Tibial nerve (tissue), 4 donors: Measurements from ENCODE around the gene SEC24B. TPM values are rescaled to one million over a fixed set of nuclear protein-coding genes. Genes with fewer than 3 reads are reported as not detected.

Source experiments
- DNase-seq, 2 donors: peaks; one replicate each; pipeline ENCODE4 v3.0.0-alpha.2; 2019; ENCODE audit warnings: low spot score in 2 of 2
- H3K27ac ChIP-seq, 4 donors: fragments of 200-600 bp; sonication (generic) in 3 of 4; one replicate each; pipeline ENCODE4 v1.5.1; 2017 to 2019; ENCODE audit warnings: mild to moderate bottlenecking in 1 of 4
- H3K27me3 ChIP-seq, 2 donors: fragments of 200-600 bp; sonication (generic) in 1 of 2; one replicate each; pipeline versions ENCODE4 v1.5.1 to v1.6.0; 2017 to 2019
- H3K36me3 ChIP-seq, 3 donors: fragments of 200-600 bp; sonication (generic); one replicate each; pipeline ENCODE4 v1.5.1; 2018 to 2019
- H3K4me1 ChIP-seq, 4 donors: fragments of 200-600 bp; sonication (generic) in 3 of 4; one replicate each; pipeline ENCODE4 v1.5.1; 2017 to 2019
- H3K4me3 ChIP-seq, 4 donors: fragments of 200-600 bp; sonication (generic) in 3 of 4; one replicate each; pipeline ENCODE4 v1.5.1; 2017 to 2019; ENCODE audit warnings: mild to moderate bottlenecking in 1 of 4, moderate library complexity in 1 of 4
- H3K9me3 ChIP-seq, 4 donors: fragments of 200-600 bp; sonication (generic) in 3 of 4; one replicate each; pipeline ENCODE4 v1.5.1; 2017 to 2019
- CTCF ChIP-seq, 5 experiments: fragments of 200-600 bp in 3 of 5; fragments of 450-650 bp in 2 of 5; sonication (generic) in 3 of 5; IDR thresholded peaks; one replicate each; pipeline ENCODE4 v1.5.1; 2016 to 2019; ENCODE audit warnings: antibody characterized with exemption in 5 of 5, mild to moderate bottlenecking in 3 of 5, moderate library complexity in 2 of 5
- EP300 ChIP-seq, 2 donors: sonication (generic); formaldehyde crosslinking; IDR thresholded peaks; one replicate each; pipeline ENCODE4 v1.6.1; 2017; ENCODE audit warnings: antibody characterized with exemption in 2 of 2, mild to moderate bottlenecking in 1 of 2
- POLR2A ChIP-seq, 2 donors: fragments of 450-650 bp; IDR thresholded peaks; one replicate each; pipeline ENCODE4 v1.6.1; 2017; ENCODE audit warnings: antibody characterized with exemption in 2 of 2, mild to moderate bottlenecking in 2 of 2, moderate library complexity in 2 of 2
- WGBS, 2 donors: methylation state at CpG; one replicate each; pipeline ENCODE4 v1.1.5; 2018; 5-methylcytosine and 5-hydroxymethylcytosine counted together
- total RNA-seq, 4 donors: library from RNA; depleted of rRNA; stranded (reverse); fragments of >200 nt; gene quantifications; one replicate each; pipeline ENCODE4 v1.1.0, GENCODE V29; 2016

The SEC24B gene
- total RNA-seq, 4 donors from 2014 or later = 31.8 to 37.5 (median 35.4) TPM

GRCh38 chr4:109395694-109396093 lies 37.9 kb upstream of the SEC24B start:
- TF ChIP-seq EP300 (IDR thresholded peaks at IDR 0.05) = no peak
- no peak for TF ChIP-seq POLR2A (IDR thresholded peaks at IDR 0.05)
- no peak for TF ChIP-seq CTCF (IDR thresholded peaks at IDR 0.05)
- H3K4me3 ChIP-seq = no peak overlapping the region
- 73 to 79% methylated on average over 10 of the region's 10 CpGs for WGBS, 2 donors
- no peak for DNase-seq
- no peaks in the 10 kb centered on the region for H3K27me3 ChIP-seq
- H3K9me3 ChIP-seq = no peaks in the 10 kb centered on the region
- no peaks in the 10 kb centered on the region for H3K36me3 ChIP-seq
- no peak overlapping the region for H3K27ac ChIP-seq
- no peaks in the 10 kb centered on the region for H3K4me1 ChIP-seq

GRCh38 chr4:109398928-109399327 lies 34.7 kb upstream of the SEC24B start:
- no peak for DNase-seq
- no peak overlapping the region for H3K4me3 ChIP-seq
- TF ChIP-seq EP300 (IDR thresholded peaks at IDR 0.05) (no peak), CTCF (IDR thresholded peaks at IDR 0.05) (no peak), POLR2A (IDR thresholded peaks at IDR 0.05) (no peak)

GRCh38 chr4:109406337-109406931 lies 27.2 kb upstream of the SEC24B start:
- H3K27me3 ChIP-seq = no peaks in the 10 kb centered on the region
- TF ChIP-seq EP300 (IDR thresholded peaks at IDR 0.05) = no peak
- peak; percentile 33 to 71 (median 52) for TF ChIP-seq CTCF (IDR thresholded peaks at IDR 0.05)
- 5 to 15% methylated on average over 2 of the region's 2 CpGs for WGBS, 2 donors
- DNase-seq = peak in 1 of 2 donors; percentile 61
- no peaks in the 10 kb centered on the region for H3K4me1 ChIP-seq
- H3K27ac ChIP-seq = no peak overlapping the region
- no peak overlapping the region for H3K4me3 ChIP-seq
- H3K36me3 ChIP-seq = no peaks in the 10 kb centered on the region
- H3K9me3 ChIP-seq = no peaks in the 10 kb centered on the region

More at GRCh38 chr4:109398928-109399327, 34.7 kb upstream of the SEC24B start:
- no peaks in the 10 kb centered on the region for H3K4me1 ChIP-seq
- no peaks in the 10 kb centered on the region for H3K27me3 ChIP-seq
- no peak overlapping the region for H3K27ac ChIP-seq
- H3K36me3 ChIP-seq = no peaks in the 10 kb centered on the region
- H3K9me3 ChIP-seq = no peaks in the 10 kb centered on the region
- 83 to 85% methylated on average over 1 of the region's 1 CpG for WGBS, 2 donors

- WGBS, 2 donors = 53 to 63% methylated on average over 2 of the region's 2 CpGs
Observed at GRCh38 chr4:109407027-109407737, 26.4 kb upstream of the SEC24B start.

More at GRCh38 chr4:109407027-109407737, 26.4 kb upstream of the SEC24B start:
- no peaks in the 10 kb centered on the region for H3K4me1 ChIP-seq
- no peaks in the 10 kb centered on the region for H3K36me3 ChIP-seq
- no peak for DNase-seq
- no peak overlapping the region for H3K4me3 ChIP-seq
- no peak for TF ChIP-seq CTCF (IDR thresholded peaks at IDR 0.05)
- no peaks in the 10 kb centered on the region for H3K9me3 ChIP-seq
- H3K27me3 ChIP-seq = no peaks in the 10 kb centered on the region
- no peak overlapping the region for H3K27ac ChIP-seq
